H1 (cell line): ENCODE results near the gene IFT74. TPM values are rescaled to one million over a fixed set of nuclear protein-coding genes. Genes with fewer than 3 reads are reported as not detected.

Source experiments
- SUZ12 ChIP-seq: fragments of 200-600 bp; sonication (generic); IDR thresholded peaks from 2 replicates; pipeline ENCODE4 v1.6.1; 2012; ENCODE audit warnings: mild to moderate bottlenecking, inconsistent platforms, low read length, moderate library complexity, mixed read lengths
- polyA plus RNA-seq, 7 experiments: library from polyadenylated mRNA; depleted of rRNA in 3 of 7; stranded (reverse) in 5 of 7; unstranded in 2 of 7; fragments of >200 nt in 5 of 7; fragments of 200-250 nt in 2 of 7; gene quantifications; 1 replicate in 5 of 7; 2 replicates in 1 of 7; 4 replicates in 1 of 7; pipeline versions ENCODE4 v1.2.1 to v1.2.3, GENCODE V29; 2011 to 2013; ENCODE audit warnings: missing spikeins in 2 of 7, mixed read lengths in 2 of 7
- total RNA-seq: library from RNA; stranded (reverse); fragmentation: NEBNext Ultra II Directional; extraction: Animal tissue kit (Norgen Biotek cat#: 25700); gene quantifications from 2 replicates; pipeline ENCODE4 v1.2.1, GENCODE V29; 2021

Gene IFT74
- total and polyA plus RNA-seq, 2 of the 8 experiments (the other 6 are each of a cell fraction or from before 2014, with no cell fraction given) = 4.4 to 17.8 TPM

DNA sequence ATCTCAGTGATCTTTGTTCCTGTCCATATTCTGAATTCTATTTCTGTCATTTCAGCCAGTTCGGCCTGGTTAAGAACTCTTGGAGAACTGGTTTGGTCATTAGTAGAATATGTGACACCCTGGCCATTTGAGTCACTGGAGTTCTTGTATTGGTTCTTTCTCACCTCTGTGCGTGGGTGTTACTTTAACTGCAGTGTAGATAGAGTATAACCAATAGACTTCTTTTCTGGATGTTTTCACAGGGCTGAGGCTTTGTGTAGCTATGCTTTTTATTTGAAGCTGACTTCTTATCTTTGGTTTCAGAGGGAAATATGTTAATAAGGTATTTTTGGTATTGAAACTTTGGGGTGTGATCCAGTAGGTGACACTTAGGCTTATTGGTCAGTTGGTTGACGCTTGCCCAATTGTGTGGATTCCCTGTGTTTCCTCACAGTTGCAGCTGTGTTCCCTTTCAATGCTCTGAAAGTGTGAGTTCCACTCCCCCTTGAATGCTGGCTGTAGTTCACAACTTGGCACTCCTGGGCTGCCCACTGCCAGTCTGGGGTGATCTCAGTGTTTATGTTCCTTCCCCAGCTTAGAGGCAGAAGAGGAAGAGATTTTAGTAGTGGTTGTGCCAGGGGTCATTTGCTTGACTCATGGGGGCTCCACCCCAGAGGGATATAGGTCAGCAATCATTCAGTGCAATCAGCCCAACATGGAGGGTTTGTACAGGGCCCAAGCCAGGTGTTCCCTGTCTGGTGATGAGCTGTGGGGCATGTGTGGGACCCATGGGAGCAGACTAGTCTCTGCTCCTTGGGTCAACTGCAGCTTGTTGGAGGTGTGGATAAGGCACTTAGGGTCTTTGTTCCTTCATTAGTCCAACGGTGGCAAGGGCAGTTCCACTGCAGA is 117.9 kb downstream of the IFT74 start (continued):
- no peak for TF ChIP-seq SUZ12
